ENCODE measurements around the gene CCDC141. TPM values are rescaled to one million over a fixed set of nuclear protein-coding genes. Genes with fewer than 3 reads are reported as not detected.

Gene CCDC141
- polyA plus RNA-seq, 1 donor from 2014 or later: 0.27 TPM

- TF ChIP-seq MXI1 (conservative IDR thresholded peaks at IDR 0.05; ENCODE audit: poor library complexity, severe bottlenecking) (no peak), EP300 (conservative IDR thresholded peaks at IDR 0.05; ENCODE audit: poor library complexity, severe bottlenecking) (no peak)
Observed at GRCh38 chr2:178908810-178909209, 141.1 kb downstream of the CCDC141 start (continued).

DNA sequence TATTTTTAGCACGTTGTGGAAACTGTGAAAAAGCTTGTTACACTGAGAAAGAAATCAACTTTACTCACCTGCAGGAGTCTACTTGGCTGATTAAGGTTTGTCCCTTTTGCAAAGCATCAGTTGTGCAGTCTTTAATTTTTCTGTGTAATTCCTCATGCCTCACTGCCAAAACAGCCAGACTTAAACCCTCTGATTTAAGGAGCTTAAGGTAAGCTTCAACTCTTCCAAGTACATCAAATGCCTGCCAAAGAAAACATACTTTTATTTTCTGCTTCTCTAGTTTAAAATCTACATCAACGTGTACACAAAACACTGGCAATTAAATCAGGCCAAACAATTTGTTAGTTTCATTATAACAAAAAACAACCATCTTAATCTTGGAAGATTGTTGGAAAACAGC lies 144.7 kb downstream of the CCDC141 start:
- H4K20me1 ChIP-seq (ENCODE audit: insufficient read depth): no peaks in the 10 kb centered on the region
- no peaks in the 10 kb centered on the region for H3K27me3 ChIP-seq (ENCODE audit: insufficient read depth, low read depth, low read length)
- no peak overlapping the region for H3K4me3 ChIP-seq (ENCODE audit: low read length)
- no peaks in the 10 kb centered on the region for H3K79me2 ChIP-seq (replicated peaks; ENCODE audit: insufficient read depth, low read length)
- no peak overlapping the region for H3K4me2 ChIP-seq (ENCODE audit: low read length)
- no peaks in the 10 kb centered on the region for H3K9me3 ChIP-seq (ENCODE audit: low read length)
- H3K27ac ChIP-seq (ENCODE audit: low read length): no peak overlapping the region
- no peaks in the 10 kb centered on the region for H3K36me3 ChIP-seq (ENCODE audit: insufficient read depth, low read length)
- no peaks in the 10 kb centered on the region for H3K9me2 ChIP-seq (ENCODE audit: insufficient read depth, low read length)
- H3F3A ChIP-seq (ENCODE audit: insufficient read depth, low read length, poor library complexity, severe bottlenecking): no peaks in the 10 kb centered on the region
- H3K9ac ChIP-seq (ENCODE audit: low read length): no peak overlapping the region
- H2AFZ ChIP-seq (ENCODE audit: low read depth, low read length): no peak overlapping the region
- TF ChIP-seq EP300 (conservative IDR thresholded peaks at IDR 0.05; ENCODE audit: poor library complexity, severe bottlenecking): no peak
- no peak for TF ChIP-seq POLR2AphosphoS5 (IDR thresholded peaks at IDR 0.05)
- TF ChIP-seq MXI1 (conservative IDR thresholded peaks at IDR 0.05; ENCODE audit: poor library complexity, severe bottlenecking): no peak
- TF ChIP-seq REST (IDR thresholded peaks at IDR 0.05; ENCODE audit: borderline replicate concordance): no peak
- no peak for TF ChIP-seq EZH2 (IDR thresholded peaks at IDR 0.05; ENCODE audit: borderline replicate concordance, insufficient read depth, low read length, poor library complexity, severe bottlenecking)
- no peak for TF ChIP-seq TAF1 (IDR thresholded peaks at IDR 0.05; ENCODE audit: low read depth)
- no peak for TF ChIP-seq RAD21 (conservative IDR thresholded peaks at IDR 0.05)

DNA sequence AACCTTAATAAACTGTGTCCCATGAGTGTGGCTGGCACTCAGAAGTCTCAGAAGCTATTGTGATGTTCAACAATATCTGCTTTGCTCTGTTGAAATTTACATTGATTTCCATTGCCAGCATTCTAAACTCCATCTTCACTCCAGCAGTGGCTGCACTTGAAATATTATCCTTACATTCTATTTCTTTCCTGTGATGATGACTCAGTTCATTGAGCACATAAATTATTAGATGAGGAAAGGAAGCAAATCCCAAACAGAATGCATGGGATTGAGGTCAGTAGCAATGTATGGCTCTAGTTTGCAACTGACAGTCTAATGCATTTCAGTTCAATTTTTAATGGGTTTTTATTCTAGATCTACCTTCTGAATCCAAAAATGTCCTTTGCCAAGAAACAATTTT lies 150.3 kb downstream of the CCDC141 start:
- Histone ChIP-seq H3K9me3 (ENCODE audit: low read length) (no peaks in the 10 kb centered on the region), H3K9me2 (ENCODE audit: insufficient read depth, low read length) (no peaks in the 10 kb centered on the region), H4K20me1 (ENCODE audit: insufficient read depth) (no peaks in the 10 kb centered on the region), H3K4me3 (ENCODE audit: low read length) (no peak overlapping the region), H3K27me3 (ENCODE audit: insufficient read depth, low read depth, low read length) (no peaks in the 10 kb centered on the region), H3F3A (ENCODE audit: insufficient read depth, low read length, poor library complexity, severe bottlenecking) (no peaks in the 10 kb centered on the region), H2AFZ (ENCODE audit: low read depth, low read length) (no peak overlapping the region), H3K36me3 (ENCODE audit: insufficient read depth, low read length) (no peaks in the 10 kb centered on the region), H3K9ac (ENCODE audit: low read length) (no peak overlapping the region), H3K27ac (ENCODE audit: low read length) (no peak overlapping the region), H3K4me2 (ENCODE audit: low read length) (no peak overlapping the region), H3K79me2 (replicated peaks; ENCODE audit: insufficient read depth, low read length) (no peaks in the 10 kb centered on the region)
- TF ChIP-seq POLR2AphosphoS5 (IDR thresholded peaks at IDR 0.05) (no peak), TAF1 (IDR thresholded peaks at IDR 0.05; ENCODE audit: low read depth) (no peak), SMC3 (conservative IDR thresholded peaks at IDR 0.05; ENCODE audit: poor library complexity) (no peak), REST (IDR thresholded peaks at IDR 0.05; ENCODE audit: borderline replicate concordance) (no peak), MXI1 (conservative IDR thresholded peaks at IDR 0.05; ENCODE audit: poor library complexity, severe bottlenecking) (no peak), EZH2 (IDR thresholded peaks at IDR 0.05; ENCODE audit: borderline replicate concordance, insufficient read depth, low read length, poor library complexity, severe bottlenecking) (no peak), RAD21 (conservative IDR thresholded peaks at IDR 0.05) (no peak), CTCF (IDR thresholded peaks at IDR 0.05; ENCODE audit: poor library complexity, severe bottlenecking) (no peak), EP300 (conservative IDR thresholded peaks at IDR 0.05; ENCODE audit: poor library complexity, severe bottlenecking) (no peak)

Data from neural cell (in vitro differentiated cells).